ENCODE results near the gene LRIG1.
A peak's percentile ranks its signal among the peaks of the same experiment; 100 is the strongest.
"Not testable (repeated sequence)": the region's sequence is repeated elsewhere in the genome, so short reads cannot be mapped to it uniquely, and the experiment has no call there.

The LRIG1 gene

GRCh38 chr3:66421893-66422292 is 78.9 kb downstream of the LRIG1 start:
- DNase-seq (ENCODE audit: low read depth in 2 of 2), result not testable (repeated sequence)

- DNase-seq (ENCODE audit: low read depth in 2 of 2), result not testable (repeated sequence)
Measured at GRCh38 chr3:66421144-66421543, 79.7 kb downstream of the LRIG1 start.

GRCh38 chr3:66419036-66419435 is 81.8 kb downstream of the LRIG1 start:
- DNase-seq (ENCODE audit: low read depth in 2 of 2), result no peak

- DNase-seq (ENCODE audit: low read depth in 2 of 2), result no peak
Measured at GRCh38 chr3:66418475-66418931, 82.3 kb downstream of the LRIG1 start.

GRCh38 chr3:66416556-66417304 is 84.1 kb downstream of the LRIG1 start:
- DNase-seq (ENCODE audit: low read depth in 2 of 2), result no peak

GRCh38 chr3:66415867-66416428 is 84.9 kb downstream of the LRIG1 start:
- no peak for DNase-seq (ENCODE audit: low read depth in 2 of 2)

- DNase-seq (ENCODE audit: low read depth in 2 of 2), result no peak
Measured at GRCh38 chr3:66414846-66415245, 86.0 kb downstream of the LRIG1 start.

GRCh38 chr3:66413151-66413751 is 87.6 kb downstream of the LRIG1 start:
- DNase-seq (ENCODE audit: low read depth in 2 of 2), result no peak

GRCh38 chr3:66411961-66412887 is 88.6 kb downstream of the LRIG1 start:
- DNase-seq (ENCODE audit: low read depth in 2 of 2), result no peak

GRCh38 chr3:66411474-66411873 is 89.3 kb downstream of the LRIG1 start:
- no peak for DNase-seq (ENCODE audit: low read depth in 2 of 2)

- no peak for DNase-seq (ENCODE audit: low read depth in 2 of 2)
Measured at GRCh38 chr3:66410976-66411375, 89.8 kb downstream of the LRIG1 start.

GRCh38 chr3:66409771-66410754 is 90.8 kb downstream of the LRIG1 start:
- no peak for DNase-seq (ENCODE audit: low read depth in 2 of 2)

GRCh38 chr3:66407611-66408218 is 93.1 kb downstream of the LRIG1 start:
- DNase-seq (ENCODE audit: low read depth in 2 of 2), result peak; percentile 42 to 51

- DNase-seq (ENCODE audit: low read depth in 2 of 2), result no peak
Measured at GRCh38 chr3:66406831-66407610, 93.8 kb downstream of the LRIG1 start.

- no peak for DNase-seq (ENCODE audit: low read depth in 2 of 2)
Measured at GRCh38 chr3:66406163-66406562, 94.7 kb downstream of the LRIG1 start.

- no peak for DNase-seq (ENCODE audit: low read depth in 2 of 2)
Measured at GRCh38 chr3:66405701-66406091, 95.1 kb downstream of the LRIG1 start.

GRCh38 chr3:66404903-66405700 is 95.7 kb downstream of the LRIG1 start:
- DNase-seq (ENCODE audit: low read depth in 2 of 2), result no peak

- no peak for DNase-seq (ENCODE audit: low read depth in 2 of 2)
Measured at GRCh38 chr3:66404197-66404596, 96.6 kb downstream of the LRIG1 start.
